ENCODE data around the gene GRAMD2A.

The GRAMD2A gene

GRCh38 chr15:72197460-72198355 is at the start of gene GRAMD2A:
Gene GRAMD2A (minus strand): TSS chr15:72197787.
- DNase-seq (ENCODE audit: low read depth): no peak

- no peak for DNase-seq (ENCODE audit: low read depth)
Observed at GRCh38 chr15:72242775-72243370, 45.3 kb upstream of the GRAMD2A start.

- no peak for DNase-seq (ENCODE audit: low read depth)
Observed at GRCh38 chr15:72239652-72240051, 42.1 kb upstream of the GRAMD2A start.

GRCh38 chr15:72238586-72238985 is 41.0 kb upstream of the GRAMD2A start:
- no peak for DNase-seq (ENCODE audit: low read depth)

- DNase-seq (ENCODE audit: low read depth): no peak
Observed at GRCh38 chr15:72237853-72238224, 40.3 kb upstream of the GRAMD2A start.

GRCh38 chr15:72237029-72237852 is 39.7 kb upstream of the GRAMD2A start:
- peak; percentile 67 for DNase-seq (ENCODE audit: low read depth)

GRCh38 chr15:72236381-72237003 is 38.9 kb upstream of the GRAMD2A start:
- DNase-seq (ENCODE audit: low read depth): no peak

- no peak for DNase-seq (ENCODE audit: low read depth)
Observed at GRCh38 chr15:72235298-72235697, 37.7 kb upstream of the GRAMD2A start.

- DNase-seq (ENCODE audit: low read depth): no peak
Observed at GRCh38 chr15:72233769-72234168, 36.2 kb upstream of the GRAMD2A start.

- peak; percentile 50 for DNase-seq (ENCODE audit: low read depth)
Observed at GRCh38 chr15:72231833-72232478, 34.4 kb upstream of the GRAMD2A start.

- peak; percentile 94 for DNase-seq (ENCODE audit: low read depth)
Observed at GRCh38 chr15:72231066-72231832, 33.7 kb upstream of the GRAMD2A start, which contains the start of gene PKM. Gene PKM (minus strand): TSS chr15:72231190. CDS start chr15:72219097, 12,093 bp downstream.

- DNase-seq (ENCODE audit: low read depth): peak; percentile 83
Observed at GRCh38 chr15:72230197-72231065, 32.8 kb upstream of the GRAMD2A start.

GRCh38 chr15:72229947-72230196 is 32.3 kb upstream of the GRAMD2A start:
- no peak for DNase-seq (ENCODE audit: low read depth)

GRCh38 chr15:72229076-72229946 is 31.7 kb upstream of the GRAMD2A start:
- DNase-seq (ENCODE audit: low read depth): peak; percentile 41

GRCh38 chr15:72227720-72228119 is 30.1 kb upstream of the GRAMD2A start:
- DNase-seq (ENCODE audit: low read depth): peak; percentile 20

GRCh38 chr15:72227192-72227586 is 29.6 kb upstream of the GRAMD2A start:
- DNase-seq (ENCODE audit: low read depth): peak; percentile 20

GRCh38 chr15:72223278-72223677 is 25.7 kb upstream of the GRAMD2A start:
- DNase-seq (ENCODE audit: low read depth): no peak

GRCh38 chr15:72222393-72222792 is 24.8 kb upstream of the GRAMD2A start:
- no peak for DNase-seq (ENCODE audit: low read depth)

- DNase-seq (ENCODE audit: low read depth): no peak
Observed at GRCh38 chr15:72220687-72221086, 23.1 kb upstream of the GRAMD2A start.

Data from stimulated activated CD4-positive, alpha-beta T cell treated with anti-CD3 and anti-CD28 coated beads, Interleukin-2, amount 100 ng/mL, for 4 hours (primary cell).